GM23338 (cell line): ENCODE measurements around the gene EDARADD. TPM values are rescaled to one million over a fixed set of nuclear protein-coding genes. Genes with fewer than 3 reads are reported as not detected.

Source experiments
- ATAC-seq: fragments of 200-7000 bp; cut with Tn5 transposase; 3 replicates; pipeline ENCODE4 v1.9.1; 2020
- DNase-seq: peaks from one replicate; pipeline ENCODE4 v3.0.0-alpha.2; 2015; ENCODE audit warnings: low spot score
- H2AFZ ChIP-seq: fragments of 200-600 bp; sonication (generic); 2 replicates; pipeline ENCODE4 v1.8.0; 2016; ENCODE audit warnings: antibody characterized with exemption, mild to moderate bottlenecking, moderate library complexity
- H3F3A ChIP-seq: fragments of 200-600 bp; sonication (generic); replicated peaks from 2 replicates; pipeline ENCODE4 v1.8.0; 2017; ENCODE audit warnings: antibody characterized with exemption, mixed run types, low read depth
- H3K27ac ChIP-seq: fragments of 200-600 bp; sonication (generic); 2 replicates; pipeline ENCODE4 v1.6.1; 2016; ENCODE audit warnings: low read depth
- H3K27me3 ChIP-seq: fragments of 200-600 bp; sonication (generic); 2 replicates; pipeline ENCODE4 v1.8.0; 2016; ENCODE audit warnings: mild to moderate bottlenecking, mixed run types, moderate library complexity; ENCODE audit not compliant: insufficient read depth
- H3K36me3 ChIP-seq: fragments of 200-600 bp; sonication (generic); 2 replicates; pipeline ENCODE4 v1.8.0; 2016; ENCODE audit warnings: mild to moderate bottlenecking; ENCODE audit not compliant: insufficient read depth
- H3K4me1 ChIP-seq: fragments of 200-600 bp; sonication (generic); 2 replicates; pipeline ENCODE4 v1.8.0; 2016; ENCODE audit warnings: mild to moderate bottlenecking, moderate library complexity; ENCODE audit not compliant: insufficient read depth
- H3K4me2 ChIP-seq: fragments of 200-600 bp; sonication (generic); 2 replicates; pipeline ENCODE4 v1.7.1; 2017; ENCODE audit warnings: mixed run types
- H3K4me3 ChIP-seq: fragments of 200-600 bp; sonication (generic); 2 replicates; pipeline ENCODE4 v1.6.1; 2016; ENCODE audit warnings: mixed run types
- H3K79me2 ChIP-seq: fragments of 200-600 bp; sonication (generic); replicated peaks from 2 replicates; pipeline ENCODE4 v1.8.0; 2017; ENCODE audit warnings: mild to moderate bottlenecking; ENCODE audit not compliant: insufficient read depth
- H3K9me2 ChIP-seq: fragments of 200-600 bp; sonication (generic); 2 replicates; pipeline ENCODE4 v1.8.0; 2017; ENCODE audit not compliant: insufficient read depth
- H4K20me1 ChIP-seq: fragments of 200-600 bp; sonication (generic); replicated peaks from 2 replicates; pipeline ENCODE4 v1.8.0; 2017; ENCODE audit warnings: mild to moderate bottlenecking; ENCODE audit not compliant: insufficient read depth
- H3K27ac Mint-ChIP-seq: 2 replicates; pipeline ENCODE4 v1.8.0; 2020; ENCODE audit warnings: inconsistent platforms, mild to moderate bottlenecking, moderate library complexity, mixed read lengths
- H3K27me3 Mint-ChIP-seq: 3 replicates; pipeline ENCODE4 v1.8.0; 2022; ENCODE audit warnings: low read depth, mild to moderate bottlenecking, moderate library complexity, mixed read lengths, inconsistent platforms; ENCODE audit not compliant: insufficient read depth, poor library complexity
- H3K36me3 Mint-ChIP-seq: 3 replicates; pipeline ENCODE4 v1.8.0; 2021; ENCODE audit warnings: low read depth, mild to moderate bottlenecking, inconsistent platforms, moderate library complexity, mixed read lengths
- H3K4me1 Mint-ChIP-seq: 3 replicates; pipeline ENCODE4 v1.8.0; 2020; ENCODE audit warnings: mild to moderate bottlenecking, inconsistent platforms, mixed read lengths
- H3K4me3 Mint-ChIP-seq: 3 replicates; pipeline ENCODE4 v1.8.0; 2021; ENCODE audit warnings: moderate library complexity, mild to moderate bottlenecking, inconsistent platforms, mixed read lengths
- H3K9me3 Mint-ChIP-seq: 3 replicates; pipeline ENCODE4 v1.8.0; 2020; ENCODE audit warnings: moderate library complexity, mild to moderate bottlenecking, inconsistent platforms, mixed read lengths
- CREB1 ChIP-seq: fragments of 250-450 bp; sonication (Bioruptor Pico); IDR thresholded peaks from 2 replicates; pipeline ENCODE4 v1.5.0; 2020; ENCODE audit warnings: low read depth, mild to moderate bottlenecking, moderate library complexity
- CTCF ChIP-seq, 2 experiments: fragments of 200-600 bp in 1 of 2; sonication (generic) in 1 of 2; conservative IDR thresholded peaks; 2 replicates each; pipeline versions ENCODE4 v1.5.1 to v1.6.1; 2016 to 2017; ENCODE audit warnings: antibody characterized with exemption in 2 of 2, low read depth in 2 of 2, mild to moderate bottlenecking in 2 of 2, moderate library complexity in 1 of 2
- ETS1 ChIP-seq: IDR thresholded peaks from 2 replicates; pipeline ENCODE4 v1.6.1; 2016; ENCODE audit warnings: antibody characterized with exemption
- EZH2phosphoT487 ChIP-seq: fragments of 200-600 bp; sonication (generic); IDR thresholded peaks from one replicate; pipeline ENCODE4 v1.8.1; 2018; ENCODE audit warnings: antibody characterized with exemption; ENCODE audit not compliant: unreplicated experiment
- JUNB ChIP-seq: IDR thresholded peaks from one replicate; pipeline ENCODE4 v1.6.1; 2016; ENCODE audit warnings: antibody characterized with exemption; ENCODE audit not compliant: unreplicated experiment
- NANOG ChIP-seq: IDR thresholded peaks from 2 replicates; pipeline ENCODE4 v1.6.1; 2016; ENCODE audit warnings: antibody characterized with exemption, borderline replicate concordance
- POLR2AphosphoS5 ChIP-seq: IDR thresholded peaks from 2 replicates; pipeline ENCODE4 v1.6.1; 2016; ENCODE audit warnings: antibody characterized with exemption, low read depth
- REST ChIP-seq: IDR thresholded peaks from one replicate; pipeline ENCODE4 v1.6.1; 2018; ENCODE audit warnings: antibody characterized with exemption; ENCODE audit not compliant: unreplicated experiment
- STAT1 ChIP-seq: IDR thresholded peaks from one replicate; pipeline ENCODE4 v1.6.1; 2016; ENCODE audit warnings: antibody characterized with exemption; ENCODE audit not compliant: unreplicated experiment
- ZNF114 ChIP-seq: fragments of 250-450 bp; sonication (Bioruptor Pico); IDR thresholded peaks from 2 replicates; pipeline ENCODE4 v1.5.0; 2020; ENCODE audit warnings: mild to moderate bottlenecking, moderate library complexity
- ZNF331 ChIP-seq: fragments of 250-450 bp; sonication (Bioruptor Pico); IDR thresholded peaks from 2 replicates; pipeline ENCODE4 v1.5.0; 2020; ENCODE audit warnings: low read depth, mild to moderate bottlenecking, moderate library complexity
- polyA plus RNA-seq: library from polyadenylated mRNA; unstranded; fragments of >200 nt; fragmentation: Nextera tagmentation; extraction: Ambion mirVana; gene quantifications from 2 replicates; pipeline ENCODE4 v1.2.1, GENCODE V29; 2016
- total RNA-seq: library from RNA; depleted of rRNA; stranded (reverse); fragments of >200 nt; shearing (Covaris generic); gene quantifications from 2 replicates; pipeline ENCODE4 v1.2.3, GENCODE V29; 2014

EDARADD gene
- total and polyA plus RNA-seq, 2 experiments from 2014 or later: 3.7 to 4.4 TPM

GRCh38 chr1:236450779-236451178, 56.7 kb downstream of the EDARADD start (continued):
- no peak for TF ChIP-seq STAT1
- TF ChIP-seq JUNB: no peak
- TF ChIP-seq ETS1: no peak
- TF ChIP-seq EZH2phosphoT487: no peak
- TF ChIP-seq ZNF331 (CRISPR knock-in tag): no peak
- TF ChIP-seq ZNF114 (CRISPR knock-in tag): no peak
- TF ChIP-seq CREB1: no peak
- no peak for TF ChIP-seq POLR2AphosphoS5
- TF ChIP-seq CTCF (conservative IDR thresholded peaks at IDR 0.05; ENCODE audit: low read depth in 2 of 2): no peak
- TF ChIP-seq REST: no peak

- Mint-ChIP-seq H3K36me3 (0 out of 3 replicates have a peak, but pooled peaks cover 2% of the 10 kb centered on the region), H3K27me3 (peaks cover 5% of the 10 kb centered on the region), H3K27ac (0 out of 2 replicates have a peak overlapping the region, but pooled peaks have one; percentile 53), H3K4me3 (no peak overlapping the region), H3K9me3 (no peaks in the 10 kb centered on the region), H3K4me1 (peaks cover 13% of the 10 kb centered on the region)
- H3K27ac ChIP-seq: no peak overlapping the region
- DNase-seq: peak; percentile 82
- no peak overlapping the region for H3K4me3 ChIP-seq
- no peak overlapping the region for H3K4me2 ChIP-seq
- H3F3A ChIP-seq: no peaks in the 10 kb centered on the region
- no peaks in the 10 kb centered on the region for H3K4me1 ChIP-seq
- H4K20me1 ChIP-seq: no peaks in the 10 kb centered on the region; the same call in 1 of the 2 replicates
- H3K9me2 ChIP-seq: no peaks in the 10 kb centered on the region
- H2AFZ ChIP-seq: no peak overlapping the region
- no peak for TF ChIP-seq REST
- TF ChIP-seq ZNF114 (CRISPR knock-in tag): no peak
- no peak for TF ChIP-seq JUNB
- TF ChIP-seq ETS1: no peak
- no peak for TF ChIP-seq EZH2phosphoT487
- peak; percentile 80 to 92 for TF ChIP-seq CTCF (conservative IDR thresholded peaks at IDR 0.05; ENCODE audit: low read depth in 2 of 2)
- no peak for TF ChIP-seq NANOG
- no peak for TF ChIP-seq ZNF331 (CRISPR knock-in tag)
- peak; percentile 98 for ATAC-seq
- no peaks in the 10 kb centered on the region for H3K27me3 ChIP-seq
- H3K36me3 ChIP-seq: no peaks in the 10 kb centered on the region
- H3K79me2 ChIP-seq: no peaks in the 10 kb centered on the region
These were observed 57.8 kb downstream of the EDARADD start for GRCh38 chr1:236451796-236452373.
